GM19324 (cell line): ENCODE data around the gene ANO6.
"Not testable (repeated sequence)": the region's sequence is repeated elsewhere in the genome, so short reads cannot be mapped to it uniquely, and the experiment has no call there.

ENCODE experiments used
- ATAC-seq: cut with Tn5 transposase; IDR thresholded peaks from one replicate; pipeline ENCODE4 v1.9.1; 2021; ENCODE audit warnings: mild to moderate bottlenecking, moderate library complexity; ENCODE audit not compliant: unreplicated experiment, low FRiP score

ANO6 gene

GRCh38 chr12:45379261-45379660 lies 163.4 kb downstream of the ANO6 start:
- no peak for ATAC-seq

DNA sequence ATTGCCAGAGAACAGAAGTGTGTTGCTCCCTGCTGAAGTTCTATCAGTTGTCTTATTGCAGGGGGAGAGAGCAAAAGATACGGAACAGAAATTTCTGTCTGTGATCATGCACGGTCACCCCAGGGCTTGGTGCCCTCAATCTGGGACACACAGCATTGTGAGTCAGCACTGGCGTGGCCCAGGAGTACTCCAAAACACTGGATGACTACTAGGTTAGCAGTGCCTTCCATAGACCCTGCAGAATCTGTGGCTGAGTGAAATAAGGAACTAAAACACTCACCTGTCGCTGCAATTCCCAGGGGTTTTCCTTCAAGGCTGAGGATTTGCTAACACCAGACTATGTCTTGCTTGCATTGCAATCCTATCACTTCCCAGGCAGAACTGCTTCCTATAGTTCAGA lies 165.5 kb downstream of the ANO6 start:
- ATAC-seq, result no peak

- ATAC-seq, result no peak
Measured at GRCh38 chr12:45388545-45388944, 172.7 kb downstream of the ANO6 start.

DNA sequence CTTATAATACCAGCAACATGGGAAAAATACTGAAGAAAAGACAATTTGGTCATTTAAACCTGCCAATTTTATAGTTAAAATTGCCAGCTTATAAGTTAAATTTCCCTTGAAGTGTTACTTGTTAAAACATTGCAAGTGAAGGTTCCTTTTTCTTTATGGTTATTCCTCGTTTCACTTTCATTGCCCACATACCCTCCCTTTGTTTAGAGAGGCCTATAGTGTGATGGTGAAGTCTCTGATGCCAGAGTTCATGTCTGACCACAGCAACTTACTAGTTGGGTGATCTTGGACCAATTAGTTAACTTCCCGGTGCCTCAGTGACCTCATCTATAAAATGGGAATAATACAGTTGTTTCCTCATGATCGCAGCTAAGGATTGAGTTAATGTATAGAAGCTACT lies 173.5 kb downstream of the ANO6 start:
- ATAC-seq, result no peak

DNA sequence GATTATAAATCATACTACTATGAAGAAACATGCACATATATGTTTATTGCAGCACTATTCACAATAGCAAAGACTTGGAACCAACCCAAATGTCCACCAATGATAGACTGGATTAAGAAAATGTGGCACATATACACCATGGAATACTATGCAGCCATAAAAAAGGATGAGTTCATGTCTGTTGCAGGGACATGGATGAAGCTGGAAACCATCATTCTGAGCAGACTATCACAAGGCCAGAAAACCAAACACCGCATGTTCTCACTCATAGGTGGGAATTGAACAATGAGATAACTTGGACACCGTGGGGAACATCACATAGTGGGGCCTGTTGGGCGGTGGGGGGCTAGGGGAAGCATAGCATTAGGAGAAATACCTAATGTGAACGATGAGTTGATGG lies 181.6 kb downstream of the ANO6 start:
- not testable (repeated sequence) for ATAC-seq

- no peak for ATAC-seq
Measured at GRCh38 chr12:45398552-45398951, 182.7 kb downstream of the ANO6 start.

DNA sequence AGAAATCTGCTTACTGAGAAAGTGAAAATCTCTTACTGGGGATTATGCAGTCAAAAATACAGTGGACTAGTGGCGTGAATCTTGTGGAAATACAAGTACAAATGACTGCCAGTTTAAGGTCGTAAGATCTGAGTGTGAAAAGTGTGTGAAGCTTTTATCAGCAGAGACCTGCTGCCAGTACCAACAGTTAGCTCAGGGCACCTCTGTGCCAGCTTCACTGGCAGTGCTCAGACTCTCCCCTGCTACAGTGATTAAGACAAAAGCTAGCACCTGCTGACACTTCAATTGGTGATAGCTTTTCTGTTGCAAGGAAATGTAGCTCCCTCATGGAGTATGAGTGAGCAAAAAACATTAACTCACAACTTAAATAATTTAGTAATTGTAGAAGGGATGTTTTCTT lies 185.1 kb downstream of the ANO6 start:
- no peak for ATAC-seq

DNA sequence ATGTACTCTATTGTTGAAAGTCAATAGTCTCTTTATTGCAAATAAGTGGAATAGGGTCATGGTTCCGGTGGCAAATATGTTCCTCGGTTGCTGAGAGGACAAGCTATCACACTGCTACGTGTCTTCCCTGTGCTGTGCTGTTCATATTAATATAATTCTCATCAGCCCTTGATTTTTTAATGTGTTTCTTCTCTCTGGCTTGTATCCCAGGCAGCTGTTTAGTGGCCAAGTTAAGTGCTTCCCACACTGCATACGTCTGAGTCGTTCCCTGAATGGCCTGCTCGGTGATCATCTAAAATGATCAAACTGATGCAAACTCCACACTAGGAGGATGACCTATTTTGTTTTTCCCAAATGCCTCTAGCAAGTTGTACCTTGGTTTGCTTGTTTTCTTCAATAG lies 186.4 kb downstream of the ANO6 start:
- ATAC-seq, result no peak

DNA sequence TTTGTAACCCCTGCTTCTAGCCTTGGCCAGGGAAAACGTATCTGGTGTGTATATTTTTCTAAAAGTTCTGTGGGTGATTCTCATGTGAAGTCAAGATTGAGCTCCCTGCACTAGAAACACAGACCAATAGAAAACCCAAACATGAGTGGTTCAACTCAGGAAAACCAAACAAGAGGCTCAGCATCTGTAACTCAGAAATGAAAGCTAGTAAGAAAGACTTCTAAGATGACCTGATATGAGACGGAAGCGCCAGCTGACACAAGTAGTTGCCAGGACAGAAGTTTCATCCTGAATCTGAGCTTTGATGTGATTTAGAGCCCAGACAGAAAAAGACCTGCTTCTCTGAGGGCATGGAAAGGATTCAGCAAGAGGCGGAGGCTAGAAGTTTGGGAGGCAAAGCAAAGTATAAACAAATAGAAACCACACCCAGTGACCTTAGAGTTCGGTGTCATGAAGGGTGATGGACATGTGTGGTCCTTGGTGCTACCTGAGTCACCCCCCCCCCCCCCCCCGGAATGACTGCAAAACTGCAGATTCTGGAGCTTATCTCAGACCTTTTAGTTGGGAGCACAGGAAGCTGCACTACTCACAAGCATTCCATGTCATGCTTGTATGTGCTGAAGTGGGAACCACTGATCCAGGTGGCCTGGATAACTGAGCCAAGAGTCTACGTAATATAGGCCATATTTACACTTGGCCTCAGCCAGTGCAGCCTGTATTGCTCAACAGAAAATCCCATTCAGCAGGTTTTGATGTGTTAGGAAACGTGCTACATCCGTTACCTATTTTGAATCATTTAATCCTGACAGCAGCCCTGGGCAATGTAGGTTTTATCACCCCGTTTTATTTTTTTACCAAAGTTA lies 191.3 kb downstream of the ANO6 start:
- no peak for ATAC-seq

DNA sequence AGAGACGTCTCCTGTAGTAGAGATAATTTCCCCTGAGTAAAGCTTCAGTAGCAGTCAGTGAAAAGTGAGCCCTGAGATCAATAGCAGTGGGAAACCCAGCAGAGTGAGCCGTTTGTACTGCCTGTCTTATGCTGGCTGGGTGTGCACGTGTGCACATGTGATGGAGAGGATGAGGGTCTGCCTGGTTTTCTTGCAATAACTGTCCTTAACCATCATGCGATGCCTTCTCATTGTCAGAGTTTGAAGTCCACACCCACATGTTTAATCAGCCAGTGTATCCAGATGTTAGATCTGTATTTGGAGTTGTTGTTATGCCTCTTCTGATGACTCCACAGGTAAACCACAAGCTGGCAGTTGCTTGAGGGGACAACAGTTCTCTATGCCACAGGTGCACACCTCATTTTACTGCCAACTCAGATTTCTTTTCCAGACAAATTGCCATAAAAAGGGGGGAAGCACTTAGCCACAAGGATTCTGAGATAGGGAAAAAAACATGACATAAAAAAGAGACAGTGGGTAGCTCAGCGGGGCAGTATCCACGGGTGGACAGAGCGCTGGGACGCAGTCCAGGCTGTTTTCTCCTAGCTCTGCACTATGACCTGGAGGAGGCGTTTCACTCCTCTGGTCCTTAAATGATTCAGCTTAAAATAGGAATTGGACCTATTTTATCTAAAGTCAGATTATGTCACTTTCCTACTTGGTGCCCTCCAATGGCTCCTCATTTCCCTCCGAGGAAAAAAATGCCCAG lies 192.3 kb downstream of the ANO6 start:
- no peak for ATAC-seq

GRCh38 chr12:45408729-45409114 lies 192.8 kb downstream of the ANO6 start:
- ATAC-seq, result no peak

DNA sequence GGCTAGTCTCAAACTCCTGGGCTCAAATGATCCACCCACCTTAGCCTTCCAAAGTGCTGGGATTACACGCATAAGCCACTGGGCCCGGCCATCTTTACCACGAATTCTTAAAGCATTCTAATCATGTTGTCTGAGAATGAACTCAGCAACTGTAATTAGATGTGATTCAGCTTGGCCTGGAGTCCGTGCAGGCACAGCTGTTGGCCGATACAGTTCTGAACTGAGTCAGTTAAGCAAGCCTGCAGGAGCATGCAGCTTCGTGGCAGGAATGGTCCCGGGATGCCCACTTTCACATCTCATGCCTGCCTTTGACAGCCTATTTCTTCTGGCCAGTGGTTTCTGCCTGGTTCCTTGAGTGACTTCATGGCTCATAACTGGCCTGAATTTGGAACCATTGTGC lies 194.1 kb downstream of the ANO6 start:
- no peak for ATAC-seq

- ATAC-seq, result no peak
Measured at GRCh38 chr12:45411626-45412025, 195.7 kb downstream of the ANO6 start.

GRCh38 chr12:45415393-45415817 lies 199.5 kb downstream of the ANO6 start:
- ATAC-seq, result peak; percentile 70

- ATAC-seq, result no peak
Measured at GRCh38 chr12:45416126-45416525, 200.2 kb downstream of the ANO6 start.

DNA sequence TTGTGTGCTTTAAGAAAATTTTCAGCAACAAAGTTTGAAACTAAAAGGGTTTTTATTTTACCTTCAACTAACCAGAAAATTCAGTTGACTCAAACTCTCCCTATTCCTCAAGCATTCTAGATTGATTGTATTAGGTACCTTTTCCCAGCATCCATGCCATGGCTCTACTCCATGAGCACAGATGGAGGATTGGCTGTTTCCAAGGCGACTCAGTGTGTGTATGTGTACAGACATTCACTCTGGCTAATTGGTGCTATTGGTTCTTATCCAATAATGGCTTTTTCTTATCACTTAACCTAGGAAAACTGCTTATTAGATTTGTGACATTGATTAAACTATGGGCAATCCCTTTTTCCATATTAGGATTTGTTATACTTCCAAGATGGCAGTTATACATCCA lies 202.6 kb downstream of the ANO6 start:
- no peak for ATAC-seq

- ATAC-seq, result no peak
Measured at GRCh38 chr12:45419317-45419814, 203.5 kb downstream of the ANO6 start.

DNA sequence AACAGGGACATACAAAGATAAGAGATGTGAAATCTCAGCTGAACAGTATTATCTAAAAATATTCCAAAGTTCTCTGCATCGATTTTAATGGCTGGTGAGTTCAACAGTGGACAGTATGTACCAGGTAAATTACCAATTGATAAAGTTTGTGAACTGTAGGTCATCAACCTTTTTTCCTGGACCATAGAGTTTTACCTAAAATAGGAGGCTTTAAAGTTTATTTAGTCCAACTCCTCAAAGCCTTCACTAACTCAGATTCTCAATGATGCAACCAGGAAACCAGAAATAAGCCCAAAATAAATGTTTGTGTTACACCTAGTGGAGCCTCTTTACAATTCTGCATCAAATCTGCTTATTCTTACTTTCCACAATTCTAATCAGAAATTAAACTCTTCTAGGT lies 205.8 kb downstream of the ANO6 start:
- ATAC-seq, result no peak

DNA sequence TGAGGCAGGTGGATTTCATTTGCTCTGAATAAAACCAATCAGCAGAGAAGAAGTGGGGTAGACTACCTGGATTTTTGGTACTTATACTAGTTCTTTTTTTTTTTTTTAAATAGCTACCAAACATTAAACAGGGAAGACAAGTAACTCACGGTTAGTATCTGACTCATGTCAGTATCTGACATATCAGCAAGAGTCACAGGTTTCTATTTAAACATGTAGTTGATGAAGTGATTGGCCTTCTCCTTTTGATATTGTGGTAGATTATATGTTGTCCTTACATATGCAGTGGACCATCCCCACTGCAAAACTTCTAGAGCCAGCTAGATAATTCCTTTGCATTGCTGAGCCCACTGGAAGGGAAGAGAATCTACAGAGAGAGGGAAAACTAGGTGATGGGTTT lies 208.0 kb downstream of the ANO6 start:
- no peak for ATAC-seq

- no peak for ATAC-seq
Measured at GRCh38 chr12:45425426-45425825, 209.5 kb downstream of the ANO6 start.

- ATAC-seq, result no peak
Measured at GRCh38 chr12:45426294-45426693, 210.4 kb downstream of the ANO6 start.

GRCh38 chr12:45427042-45427441 lies 211.1 kb downstream of the ANO6 start:
- no peak for ATAC-seq
